ENCODE results near the gene COMTD1.

COMTD1 gene

DNA sequence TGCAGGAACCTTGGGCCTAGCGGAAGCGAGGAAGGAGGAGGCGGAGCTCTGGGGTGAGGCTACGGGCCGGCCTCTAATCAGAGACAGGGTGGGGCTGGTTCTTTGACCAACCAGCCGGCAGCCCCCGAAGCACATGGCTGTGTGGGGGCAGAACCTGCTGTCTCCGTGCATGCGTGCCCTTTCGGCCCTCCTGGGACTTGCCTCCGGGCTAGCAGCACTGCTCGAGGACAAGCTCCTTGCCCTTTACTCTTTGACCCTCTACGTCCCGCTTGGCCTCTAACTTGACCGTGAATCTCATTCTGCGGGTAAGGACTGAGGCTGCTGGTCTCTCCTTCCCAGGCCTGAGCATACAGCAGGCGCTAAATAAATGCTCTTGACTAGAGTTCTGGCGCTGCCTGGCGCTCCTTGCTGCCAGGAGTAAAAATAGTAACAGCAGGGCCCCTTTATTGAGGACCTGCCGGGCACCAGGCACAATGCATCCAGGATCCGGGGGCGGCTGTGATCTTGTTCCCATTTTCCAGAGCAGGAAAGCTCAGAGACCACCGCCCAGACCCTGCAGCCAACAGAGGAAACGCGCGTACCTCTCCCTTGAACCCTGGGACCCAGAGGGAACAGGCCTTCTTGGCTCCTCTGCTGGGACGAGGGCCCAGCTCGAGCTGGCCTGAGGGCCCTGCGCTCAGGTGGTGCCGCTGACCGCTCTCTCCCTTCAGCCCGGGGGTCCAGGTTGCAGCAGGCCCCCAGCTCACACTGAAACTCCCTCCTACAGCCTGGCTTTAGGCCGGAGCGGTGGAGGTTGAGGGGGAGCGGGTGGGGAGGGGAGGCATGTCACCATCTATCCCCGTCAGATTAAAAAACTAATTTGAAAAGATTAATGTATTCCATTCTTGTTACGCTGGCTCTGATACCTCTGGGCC is 2.7 kb upstream of the COMTD1 start:
- no peak overlapping the region for H3K27ac ChIP-seq (ENCODE audit: low read depth, low read length, poor library complexity, severe bottlenecking)
- H3K9ac ChIP-seq (ENCODE audit: low read length) = no peak overlapping the region
- H3K4me1 ChIP-seq (ENCODE audit: insufficient read depth, low read length, severe bottlenecking) = peaks cover 11% of the 10 kb centered on the region
- H3K4me2 ChIP-seq (ENCODE audit: low read length) = no peak overlapping the region
- peaks cover 4% of the 10 kb centered on the region; the same call in 1 of the 2 replicates for H3K36me3 ChIP-seq (ENCODE audit: insufficient read depth, low read length)
- H3K4me3 ChIP-seq (ENCODE audit: low read depth, low read length, poor library complexity, severe bottlenecking) = no peak overlapping the region
- H2AFZ ChIP-seq (ENCODE audit: low read length) = no peak overlapping the region
- H3K9me2 ChIP-seq (ENCODE audit: low read depth, low read length) = no peaks in the 10 kb centered on the region
- H3K9me3 ChIP-seq (ENCODE audit: low read length) = no peaks in the 10 kb centered on the region
- H4K20me1 ChIP-seq (ENCODE audit: insufficient read depth, low read length) = no peaks in the 10 kb centered on the region
- no peaks in the 10 kb centered on the region for H3K27me3 ChIP-seq (ENCODE audit: insufficient read depth, low read length)
- no peak for TF ChIP-seq CTCF (IDR thresholded peaks at IDR 0.05; ENCODE audit: low read length)
- TF ChIP-seq EZH2 (IDR thresholded peaks at IDR 0.05; ENCODE audit: borderline replicate concordance, low read length) = no peak
- H3F3A ChIP-seq (ENCODE audit: insufficient read depth, low read length) = no peaks in the 10 kb centered on the region
- no peaks in the 10 kb centered on the region for H3K79me2 ChIP-seq (ENCODE audit: insufficient read depth, low read length)

- peak overlapping the region; percentile 16; the same call in 1 of the 2 replicates for H3K4me2 ChIP-seq (ENCODE audit: low read length)
- peak overlapping the region; percentile 38; the same call in 1 of the 2 replicates for H3K9ac ChIP-seq (ENCODE audit: low read length)
- TF ChIP-seq CTCF (IDR thresholded peaks at IDR 0.05; ENCODE audit: low read length) = peak; percentile 10; the same call in 1 of the 2 replicates
- TF ChIP-seq EZH2 (IDR thresholded peaks at IDR 0.05; ENCODE audit: borderline replicate concordance, low read length) = no peak
- peaks cover 18% of the 10 kb centered on the region for H3K4me1 ChIP-seq (ENCODE audit: insufficient read depth, low read length, severe bottlenecking)
- no peaks in the 10 kb centered on the region for H3K27me3 ChIP-seq (ENCODE audit: insufficient read depth, low read length)
- no peaks in the 10 kb centered on the region for H3K9me2 ChIP-seq (ENCODE audit: low read depth, low read length)
- H3K4me3 ChIP-seq (ENCODE audit: low read depth, low read length, poor library complexity, severe bottlenecking) = no peak overlapping the region
- no peaks in the 10 kb centered on the region for H4K20me1 ChIP-seq (ENCODE audit: insufficient read depth, low read length)
- no peak overlapping the region for H2AFZ ChIP-seq (ENCODE audit: low read length)
- H3F3A ChIP-seq (ENCODE audit: insufficient read depth, low read length) = no peaks in the 10 kb centered on the region
- H3K36me3 ChIP-seq (ENCODE audit: insufficient read depth, low read length) = peaks cover 26% of the 10 kb centered on the region
- H3K27ac ChIP-seq (ENCODE audit: low read depth, low read length, poor library complexity, severe bottlenecking) = no peak overlapping the region
- H3K79me2 ChIP-seq (ENCODE audit: insufficient read depth, low read length) = no peaks in the 10 kb centered on the region
- no peaks in the 10 kb centered on the region for H3K9me3 ChIP-seq (ENCODE audit: low read length)
These were observed 545 bp upstream of the COMTD1 start for GRCh38 chr10:75236178-75236825.

GRCh38 chr10:75234683-75235374 is 928 bp downstream of the COMTD1 start:
- H3K27ac ChIP-seq (ENCODE audit: low read depth, low read length, poor library complexity, severe bottlenecking) = peak overlapping the region; percentile 75
- no peak for TF ChIP-seq EZH2 (IDR thresholded peaks at IDR 0.05; ENCODE audit: borderline replicate concordance, low read length)
- TF ChIP-seq CTCF (IDR thresholded peaks at IDR 0.05; ENCODE audit: low read length) = peak; percentile 45

More at GRCh38 chr10:75234683-75235374, 928 bp downstream of the COMTD1 start:
- Histone ChIP-seq H2AFZ (ENCODE audit: low read length) (no peak overlapping the region), H3K79me2 (ENCODE audit: insufficient read depth, low read length) (no peaks in the 10 kb centered on the region), H3K27me3 (ENCODE audit: insufficient read depth, low read length) (no peaks in the 10 kb centered on the region), H3K4me2 (ENCODE audit: low read length) (peak overlapping the region; percentile 96), H4K20me1 (ENCODE audit: insufficient read depth, low read length) (no peaks in the 10 kb centered on the region), H3K4me1 (ENCODE audit: insufficient read depth, low read length, severe bottlenecking) (peaks cover 18% of the 10 kb centered on the region), H3K9ac (ENCODE audit: low read length) (peak overlapping the region; percentile 86), H3F3A (ENCODE audit: insufficient read depth, low read length) (no peaks in the 10 kb centered on the region), H3K9me2 (ENCODE audit: low read depth, low read length) (no peaks in the 10 kb centered on the region), H3K9me3 (ENCODE audit: low read length) (no peaks in the 10 kb centered on the region), H3K36me3 (ENCODE audit: insufficient read depth, low read length) (peaks cover 40% of the 10 kb centered on the region), H3K4me3 (ENCODE audit: low read depth, low read length, poor library complexity, severe bottlenecking) (peak overlapping the region; percentile 82)
